ENCODE results near the gene FADS1. TPM values are rescaled to one million over a fixed set of nuclear protein-coding genes. Genes with fewer than 3 reads are reported as not detected.

Gene FADS1
- total RNA-seq, 1 experiment from 2014 or later, result 105 TPM

DNA sequence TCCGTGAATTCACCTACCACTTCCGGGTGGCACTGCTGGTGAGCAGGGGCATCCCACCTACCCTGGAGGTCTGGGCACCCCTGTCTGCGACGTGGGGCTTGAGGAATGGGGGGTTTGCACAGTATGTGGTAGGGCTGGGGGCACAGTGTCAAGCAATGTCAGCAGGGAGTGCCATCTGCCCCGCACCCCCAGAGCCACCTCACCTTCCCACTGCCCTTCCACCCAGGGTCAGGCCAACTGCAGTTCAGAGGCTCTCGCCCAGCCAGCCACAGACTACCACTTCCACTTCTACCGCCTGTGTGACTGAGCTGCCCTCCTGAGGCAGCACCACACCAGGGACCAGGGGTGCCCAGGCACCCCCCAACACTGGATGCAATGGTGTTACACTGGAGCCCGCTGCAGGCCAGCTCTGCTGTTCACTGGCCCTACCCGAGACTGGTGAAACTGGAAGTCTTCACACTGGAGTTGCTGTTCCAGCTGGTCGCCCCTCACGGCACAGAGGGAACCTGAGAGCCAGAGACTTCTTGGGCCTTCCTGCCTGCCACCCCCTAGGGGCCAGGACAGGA is 30.9 kb downstream of the FADS1 start:
- CTCF ChIA-PET, result interaction anchor here (3.0 to 5.3 kb wide), 3 partner anchors 12 to 39 kb away, joined by 12 to 47 read pairs (median 42); no protein-coding TSS in a partner anchor
- POLR2A ChIA-PET, result no interaction called here
- no peaks in the 10 kb centered on the region for H3K4me1 Mint-ChIP-seq
- peaks cover 39% of the 10 kb centered on the region for H3K36me3 Mint-ChIP-seq
- H3K4me3 Mint-ChIP-seq, result no peak overlapping the region
- H3K27ac Mint-ChIP-seq, result no peak overlapping the region
- TF ChIP-seq SMAD3 (CRISPR knock-in tag; IDR thresholded peaks at IDR 0.05; ENCODE audit: borderline replicate concordance) (no peak), CDX4 (CRISPR knock-in tag; IDR thresholded peaks at IDR 0.05; ENCODE audit: borderline replicate concordance) (no peak), JAZF1 (CRISPR knock-in tag; IDR thresholded peaks at IDR 0.05) (no peak), MXD4 (CRISPR knock-in tag; IDR thresholded peaks at IDR 0.05; ENCODE audit: borderline replicate concordance) (no peak), PREB (CRISPR knock-in tag; IDR thresholded peaks at IDR 0.05; ENCODE audit: borderline replicate concordance) (no peak), ZNF121 (CRISPR knock-in tag; IDR thresholded peaks at IDR 0.05) (no peak), HMGA2 (CRISPR knock-in tag; IDR thresholded peaks at IDR 0.05) (no peak)
- TF ChIP-seq, protein P1, sequence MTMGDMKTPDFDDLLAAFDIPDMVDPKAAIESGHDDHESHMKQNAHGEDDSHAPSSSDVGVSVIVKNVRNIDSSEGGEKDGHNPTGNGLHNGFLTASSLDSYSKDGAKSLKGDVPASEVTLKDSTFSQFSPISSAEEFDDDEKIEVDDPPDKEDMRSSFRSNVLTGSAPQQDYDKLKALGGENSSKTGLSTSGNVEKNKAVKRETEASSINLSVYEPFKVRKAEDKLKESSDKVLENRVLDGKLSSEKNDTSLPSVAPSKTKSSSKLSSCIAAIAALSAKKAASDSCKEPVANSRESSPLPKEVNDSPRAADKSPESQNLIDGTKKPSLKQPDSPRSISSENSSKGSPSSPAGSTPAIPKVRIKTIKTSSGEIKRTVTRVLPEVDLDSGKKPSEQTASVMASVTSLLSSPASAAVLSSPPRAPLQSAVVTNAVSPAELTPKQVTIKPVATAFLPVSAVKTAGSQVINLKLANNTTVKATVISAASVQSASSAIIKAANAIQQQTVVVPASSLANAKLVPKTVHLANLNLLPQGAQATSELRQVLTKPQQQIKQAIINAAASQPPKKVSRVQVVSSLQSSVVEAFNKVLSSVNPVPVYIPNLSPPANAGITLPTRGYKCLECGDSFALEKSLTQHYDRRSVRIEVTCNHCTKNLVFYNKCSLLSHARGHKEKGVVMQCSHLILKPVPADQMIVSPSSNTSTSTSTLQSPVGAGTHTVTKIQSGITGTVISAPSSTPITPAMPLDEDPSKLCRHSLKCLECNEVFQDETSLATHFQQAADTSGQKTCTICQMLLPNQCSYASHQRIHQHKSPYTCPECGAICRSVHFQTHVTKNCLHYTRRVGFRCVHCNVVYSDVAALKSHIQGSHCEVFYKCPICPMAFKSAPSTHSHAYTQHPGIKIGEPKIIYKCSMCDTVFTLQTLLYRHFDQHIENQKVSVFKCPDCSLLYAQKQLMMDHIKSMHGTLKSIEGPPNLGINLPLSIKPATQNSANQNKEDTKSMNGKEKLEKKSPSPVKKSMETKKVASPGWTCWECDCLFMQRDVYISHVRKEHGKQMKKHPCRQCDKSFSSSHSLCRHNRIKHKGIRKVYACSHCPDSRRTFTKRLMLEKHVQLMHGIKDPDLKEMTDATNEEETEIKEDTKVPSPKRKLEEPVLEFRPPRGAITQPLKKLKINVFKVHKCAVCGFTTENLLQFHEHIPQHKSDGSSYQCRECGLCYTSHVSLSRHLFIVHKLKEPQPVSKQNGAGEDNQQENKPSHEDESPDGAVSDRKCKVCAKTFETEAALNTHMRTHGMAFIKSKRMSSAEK (CRISPR knock-in tag; IDR thresholded peaks at IDR 0.05; ENCODE audit: borderline replicate concordance), result no peak
- no peaks in the 10 kb centered on the region; the same call in 1 of the 2 replicates for H3K27me3 Mint-ChIP-seq (ENCODE audit: low read depth)
- ATAC-seq (no peak), DNase-seq (ENCODE audit: low spot score) (no peak)
- no peaks in the 10 kb centered on the region for H3K9me3 Mint-ChIP-seq

- H3K27me3 Mint-ChIP-seq (ENCODE audit: low read depth), result no peaks in the 10 kb centered on the region; the same call in 1 of the 2 replicates
- DNase-seq (ENCODE audit: low spot score), result no peak
- no peaks in the 10 kb centered on the region for H3K4me1 Mint-ChIP-seq
- H3K9me3 Mint-ChIP-seq, result no peaks in the 10 kb centered on the region
- H3K36me3 Mint-ChIP-seq, result peaks cover 29% of the 10 kb centered on the region
- no peak for ATAC-seq
- no peak overlapping the region for H3K4me3 Mint-ChIP-seq
- ChIA-PET CTCF (interaction anchor here (1.0 to 5.3 kb wide), 4 partner anchors 13 to 253 kb away, joined by 4 to 42 read pairs (median 8); no protein-coding TSS in a partner anchor), POLR2A (interaction anchor here (1.3 kb wide), 1 partner anchor 31 kb away, joined by 3 read pairs; no protein-coding TSS in a partner anchor)
- no peak overlapping the region for H3K27ac Mint-ChIP-seq
- TF ChIP-seq CBFB (CRISPR knock-in tag; IDR thresholded peaks at IDR 0.05; ENCODE audit: low read depth) (no peak), ZNF317 (CRISPR knock-in tag; IDR thresholded peaks at IDR 0.05; ENCODE audit: borderline replicate concordance, low read depth) (0 out of 2 replicates have a peak, but pooled peaks have one; percentile 35), NFE2L1 (CRISPR knock-in tag; IDR thresholded peaks at IDR 0.05) (no peak), ZNF671 (CRISPR knock-in tag; IDR thresholded peaks at IDR 0.05) (no peak)
- TF ChIP-seq, protein P2, sequence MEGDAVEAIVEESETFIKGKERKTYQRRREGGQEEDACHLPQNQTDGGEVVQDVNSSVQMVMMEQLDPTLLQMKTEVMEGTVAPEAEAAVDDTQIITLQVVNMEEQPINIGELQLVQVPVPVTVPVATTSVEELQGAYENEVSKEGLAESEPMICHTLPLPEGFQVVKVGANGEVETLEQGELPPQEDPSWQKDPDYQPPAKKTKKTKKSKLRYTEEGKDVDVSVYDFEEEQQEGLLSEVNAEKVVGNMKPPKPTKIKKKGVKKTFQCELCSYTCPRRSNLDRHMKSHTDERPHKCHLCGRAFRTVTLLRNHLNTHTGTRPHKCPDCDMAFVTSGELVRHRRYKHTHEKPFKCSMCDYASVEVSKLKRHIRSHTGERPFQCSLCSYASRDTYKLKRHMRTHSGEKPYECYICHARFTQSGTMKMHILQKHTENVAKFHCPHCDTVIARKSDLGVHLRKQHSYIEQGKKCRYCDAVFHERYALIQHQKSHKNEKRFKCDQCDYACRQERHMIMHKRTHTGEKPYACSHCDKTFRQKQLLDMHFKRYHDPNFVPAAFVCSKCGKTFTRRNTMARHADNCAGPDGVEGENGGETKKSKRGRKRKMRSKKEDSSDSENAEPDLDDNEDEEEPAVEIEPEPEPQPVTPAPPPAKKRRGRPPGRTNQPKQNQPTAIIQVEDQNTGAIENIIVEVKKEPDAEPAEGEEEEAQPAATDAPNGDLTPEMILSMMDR (IDR thresholded peaks at IDR 0.05), result no peak
Observed at GRCh38 chr11:61784506-61784805, 32.3 kb downstream of the FADS1 start.
